Suprapubic skin (tissue), 4 donors: ENCODE data around the gene HEMGN. TPM values are rescaled to one million over a fixed set of nuclear protein-coding genes. Genes with fewer than 3 reads are reported as not detected.

Experiments
- DNase-seq, 2 donors: peaks; one replicate each; pipeline ENCODE4 v3.0.0-alpha.2; 2019; ENCODE audit warnings: low spot score in 2 of 2
- H3K27ac ChIP-seq: fragments of 200-600 bp; sonication (generic); one replicate; pipeline ENCODE4 v1.5.1; 2019
- H3K27me3 ChIP-seq: fragments of 200-600 bp; sonication (generic); one replicate; pipeline ENCODE4 v1.5.1; 2019
- H3K36me3 ChIP-seq: fragments of 200-600 bp; sonication (generic); one replicate; pipeline ENCODE4 v1.5.1; 2019
- H3K4me1 ChIP-seq: fragments of 200-600 bp; sonication (generic); one replicate; pipeline ENCODE4 v1.5.1; 2019
- H3K4me3 ChIP-seq: fragments of 200-600 bp; sonication (generic); one replicate; pipeline ENCODE4 v1.5.1; 2019; ENCODE audit warnings: mild to moderate bottlenecking
- H3K9me3 ChIP-seq: fragments of 200-600 bp; sonication (generic); one replicate; pipeline ENCODE4 v1.5.1; 2019
- EP300 ChIP-seq: sonication (generic); formaldehyde crosslinking; IDR thresholded peaks from one replicate; pipeline ENCODE4 v1.6.1; 2017; ENCODE audit warnings: antibody characterized with exemption
- POLR2A ChIP-seq, 2 donors: fragments of 450-650 bp; IDR thresholded peaks; one replicate each; pipeline ENCODE4 v1.6.1; 2017; ENCODE audit warnings: antibody characterized with exemption in 2 of 2, mild to moderate bottlenecking in 2 of 2, moderate library complexity in 2 of 2
- POLR2AphosphoS5 ChIP-seq, 3 donors: sonication (generic); formaldehyde crosslinking; IDR thresholded peaks; one replicate each; pipeline ENCODE4 v1.6.1; 2017; ENCODE audit warnings: antibody characterized with exemption in 3 of 3
- WGBS: methylation state at CpG from one replicate; pipeline ENCODE4 v1.1.5; 2018; 5-methylcytosine and 5-hydroxymethylcytosine counted together
- total RNA-seq, 4 donors: library from RNA; depleted of rRNA; stranded (reverse); fragments of >200 nt; gene quantifications; one replicate each; pipeline ENCODE4 v1.1.0, GENCODE V29; 2016
- TF ChIP-seq, protein P1 (sequence below), 2 donors: fragments of 200-600 bp in 1 of 2; fragments of 450-650 bp in 1 of 2; sonication (generic) in 1 of 2; IDR thresholded peaks; one replicate each; pipeline ENCODE4 v1.5.1; 2016 to 2019; ENCODE audit warnings: antibody characterized with exemption in 2 of 2, mild to moderate bottlenecking in 1 of 2, moderate library complexity in 1 of 2

Gene HEMGN, protein sequence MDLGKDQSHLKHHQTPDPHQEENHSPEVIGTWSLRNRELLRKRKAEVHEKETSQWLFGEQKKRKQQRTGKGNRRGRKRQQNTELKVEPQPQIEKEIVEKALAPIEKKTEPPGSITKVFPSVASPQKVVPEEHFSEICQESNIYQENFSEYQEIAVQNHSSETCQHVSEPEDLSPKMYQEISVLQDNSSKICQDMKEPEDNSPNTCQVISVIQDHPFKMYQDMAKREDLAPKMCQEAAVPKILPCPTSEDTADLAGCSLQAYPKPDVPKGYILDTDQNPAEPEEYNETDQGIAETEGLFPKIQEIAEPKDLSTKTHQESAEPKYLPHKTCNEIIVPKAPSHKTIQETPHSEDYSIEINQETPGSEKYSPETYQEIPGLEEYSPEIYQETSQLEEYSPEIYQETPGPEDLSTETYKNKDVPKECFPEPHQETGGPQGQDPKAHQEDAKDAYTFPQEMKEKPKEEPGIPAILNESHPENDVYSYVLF
- total RNA-seq = not detected

DNA sequence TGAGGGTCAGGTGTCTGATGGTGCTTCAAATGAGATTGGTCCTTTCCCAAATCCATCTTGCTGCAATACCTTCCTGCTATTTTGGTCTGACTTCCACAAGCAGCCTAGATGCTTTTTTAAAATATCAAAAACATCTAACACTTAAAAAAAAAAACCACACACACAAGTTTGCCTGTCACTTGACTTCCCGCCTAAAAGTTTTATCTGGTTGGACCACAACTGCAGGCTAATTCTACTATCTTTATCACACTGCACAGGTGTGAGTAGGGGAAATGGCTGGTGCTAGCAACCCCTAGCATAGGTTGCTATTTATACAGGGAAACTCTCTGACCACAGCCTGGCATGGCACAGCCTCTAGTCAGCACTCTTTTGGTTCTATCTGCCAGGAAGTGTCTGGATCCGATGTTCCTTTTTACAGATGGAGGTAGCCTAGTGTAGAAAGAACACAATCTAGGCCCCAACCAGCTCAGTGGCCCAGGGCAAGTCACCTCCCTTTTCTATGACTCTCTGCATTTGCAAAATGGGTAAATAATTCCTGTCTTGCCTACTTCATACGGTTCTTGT, at the start of gene HEMGN:
Gene HEMGN, minus strand, starts transcription at position 92 of the 564 bp plus-strand sequence. Its CDS starts 36 bp downstream, at position 56.
- H3K4me3 ChIP-seq = no peak within 1 kb of the TSS
- WGBS = 78% methylated on average over 3 of the region's 3 CpGs
- no peaks in the 10 kb centered on the region for H3K9me3 ChIP-seq
- H3K36me3 ChIP-seq = no peaks in the 10 kb centered on the region
- TF ChIP-seq EP300 = no peak
- TF ChIP-seq, protein P1, sequence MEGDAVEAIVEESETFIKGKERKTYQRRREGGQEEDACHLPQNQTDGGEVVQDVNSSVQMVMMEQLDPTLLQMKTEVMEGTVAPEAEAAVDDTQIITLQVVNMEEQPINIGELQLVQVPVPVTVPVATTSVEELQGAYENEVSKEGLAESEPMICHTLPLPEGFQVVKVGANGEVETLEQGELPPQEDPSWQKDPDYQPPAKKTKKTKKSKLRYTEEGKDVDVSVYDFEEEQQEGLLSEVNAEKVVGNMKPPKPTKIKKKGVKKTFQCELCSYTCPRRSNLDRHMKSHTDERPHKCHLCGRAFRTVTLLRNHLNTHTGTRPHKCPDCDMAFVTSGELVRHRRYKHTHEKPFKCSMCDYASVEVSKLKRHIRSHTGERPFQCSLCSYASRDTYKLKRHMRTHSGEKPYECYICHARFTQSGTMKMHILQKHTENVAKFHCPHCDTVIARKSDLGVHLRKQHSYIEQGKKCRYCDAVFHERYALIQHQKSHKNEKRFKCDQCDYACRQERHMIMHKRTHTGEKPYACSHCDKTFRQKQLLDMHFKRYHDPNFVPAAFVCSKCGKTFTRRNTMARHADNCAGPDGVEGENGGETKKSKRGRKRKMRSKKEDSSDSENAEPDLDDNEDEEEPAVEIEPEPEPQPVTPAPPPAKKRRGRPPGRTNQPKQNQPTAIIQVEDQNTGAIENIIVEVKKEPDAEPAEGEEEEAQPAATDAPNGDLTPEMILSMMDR (IDR thresholded peaks at IDR 0.05) = no peak
- TF ChIP-seq POLR2AphosphoS5 (IDR thresholded peaks at IDR 0.05) = no peak
- no peak for TF ChIP-seq POLR2A (IDR thresholded peaks at IDR 0.05)
- H3K27me3 ChIP-seq = peaks cover 4% of the 10 kb centered on the region
- DNase-seq = no peak
- H3K4me1 ChIP-seq = no peaks in the 10 kb centered on the region
- no peak within 1 kb of the TSS for H3K27ac ChIP-seq

DNA sequence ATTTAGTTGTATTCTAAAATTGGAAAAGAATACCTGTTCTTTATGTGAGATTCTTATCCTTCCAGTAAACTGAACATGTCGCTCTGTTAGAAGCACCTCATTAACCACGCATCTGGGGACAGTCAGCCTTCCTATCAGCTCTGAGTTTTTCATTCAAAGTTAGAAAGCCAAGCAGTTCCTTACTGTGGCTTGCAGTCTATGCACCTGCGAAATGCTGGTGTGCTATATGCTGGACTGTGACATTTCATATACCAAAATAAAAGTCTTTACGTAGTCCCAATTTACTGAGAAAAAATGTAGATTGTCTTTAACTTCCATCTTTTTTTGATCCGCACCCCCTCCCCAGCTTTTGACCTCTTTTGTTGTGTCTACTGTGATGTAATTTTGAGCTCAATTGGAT, 49.5 kb upstream of the HEMGN start:
- no peaks in the 10 kb centered on the region for H3K9me3 ChIP-seq
- 81% methylated on average over 5 of the region's 5 CpGs for WGBS
- no peak for DNase-seq
- no peak overlapping the region for H3K27ac ChIP-seq
- no peaks in the 10 kb centered on the region for H3K27me3 ChIP-seq
- TF ChIP-seq POLR2A (IDR thresholded peaks at IDR 0.05) = no peak
- no peak for TF ChIP-seq POLR2AphosphoS5 (IDR thresholded peaks at IDR 0.05)
- TF ChIP-seq, protein P1 (IDR thresholded peaks at IDR 0.05) = no peak
- no peak for TF ChIP-seq EP300
- no peaks in the 10 kb centered on the region for H3K36me3 ChIP-seq
- peaks cover 67% of the 10 kb centered on the region for H3K4me1 ChIP-seq
- no peak overlapping the region for H3K4me3 ChIP-seq

DNA sequence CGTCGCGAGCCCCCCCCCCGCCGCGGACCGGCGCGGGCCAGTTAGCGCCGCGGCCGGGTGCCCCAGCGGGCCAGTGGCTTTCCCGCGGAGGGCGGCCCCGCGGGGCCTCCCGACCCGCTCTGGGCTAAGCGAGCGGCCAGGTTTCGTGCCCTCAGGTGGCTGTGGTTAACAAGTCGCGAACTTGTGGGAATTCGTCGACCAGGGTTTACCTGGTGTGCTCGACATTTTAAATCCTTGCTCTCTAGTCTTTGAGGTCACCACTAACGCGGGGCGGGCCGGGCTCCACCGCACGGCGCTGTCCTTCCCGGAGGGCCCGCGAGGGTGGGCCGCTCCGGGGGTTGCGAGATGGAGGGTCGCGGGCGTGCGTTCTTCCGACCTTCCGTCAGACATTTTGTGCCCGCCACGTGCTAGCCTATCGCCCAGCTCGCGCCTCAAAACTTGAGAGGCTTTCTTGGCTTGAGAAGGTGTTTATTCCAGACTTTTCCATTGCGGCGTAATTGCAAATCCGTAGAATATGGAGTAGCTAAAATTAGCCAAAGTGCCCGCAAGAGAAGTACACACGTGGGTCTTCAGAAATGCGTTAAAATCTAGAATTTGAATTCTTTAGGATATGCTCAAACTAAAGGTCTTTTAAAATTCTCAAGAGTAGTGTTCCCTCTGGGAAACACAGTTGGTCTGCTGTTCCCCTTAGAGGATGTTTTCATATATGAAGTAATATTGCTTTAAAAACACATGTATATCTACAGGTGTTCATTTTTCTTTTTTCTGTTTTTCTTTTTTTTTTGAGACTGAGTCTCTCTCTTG, 47.3 kb upstream of the HEMGN start:
- TF ChIP-seq POLR2AphosphoS5 (IDR thresholded peaks at IDR 0.05) (no peak), POLR2A (IDR thresholded peaks at IDR 0.05) (no peak), EP300 (no peak)
- TF ChIP-seq, protein P1 (IDR thresholded peaks at IDR 0.05) = no peak
- WGBS = 21% methylated on average over 19 of the region's 59 CpGs
- no peaks in the 10 kb centered on the region for H3K36me3 ChIP-seq
- H3K4me1 ChIP-seq = peaks cover 78% of the 10 kb centered on the region
- H3K4me3 ChIP-seq = peak overlapping the region; percentile 93
- H3K27me3 ChIP-seq = no peaks in the 10 kb centered on the region
- no peaks in the 10 kb centered on the region for H3K9me3 ChIP-seq
- H3K27ac ChIP-seq = peak overlapping the region; percentile 99
- peak in 1 of 2 donors; percentile 68 for DNase-seq

DNA sequence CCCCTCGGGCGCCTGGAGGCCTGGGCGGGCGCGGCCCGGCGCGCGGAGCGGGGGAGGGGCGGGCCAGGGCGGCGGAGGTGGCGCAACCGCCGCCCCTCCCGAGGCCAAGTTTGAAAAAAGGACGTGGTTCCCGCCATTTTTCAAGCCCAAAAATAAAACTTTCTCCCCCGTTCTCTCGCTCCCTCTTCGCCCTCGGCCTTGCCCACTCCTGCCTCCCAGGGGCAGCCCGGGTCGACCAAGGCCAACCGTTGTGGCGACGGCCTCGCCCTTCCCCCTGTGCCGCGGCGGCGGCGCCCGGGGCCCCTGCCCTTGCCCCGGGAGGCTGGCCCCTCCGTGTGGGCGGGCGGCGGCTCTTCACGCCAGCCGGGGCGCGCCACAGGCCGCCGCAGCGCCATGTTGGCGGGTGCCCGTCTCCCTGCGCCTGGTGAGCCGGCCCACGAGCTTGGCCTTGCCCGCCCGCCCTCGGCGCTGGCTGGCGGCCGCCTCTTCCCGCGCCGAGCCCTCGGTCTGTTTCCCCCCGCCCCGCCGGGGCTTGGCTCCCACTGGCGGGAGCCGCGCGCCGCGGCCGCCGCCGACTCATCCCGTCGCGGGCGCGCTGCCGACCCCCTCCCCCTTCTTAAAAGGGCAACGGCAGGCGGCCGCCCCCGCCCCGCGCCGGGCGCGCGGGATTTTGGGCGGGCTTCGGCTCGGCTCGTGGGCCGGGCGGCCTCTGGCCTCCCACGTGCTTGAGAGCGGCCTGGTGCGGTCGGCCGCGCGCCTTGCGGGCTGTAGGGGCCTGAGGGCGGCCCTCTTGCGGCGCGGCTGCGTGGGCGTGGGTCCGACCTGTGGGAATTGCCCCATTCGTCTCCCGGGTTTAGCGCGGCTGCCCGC, 46.5 kb upstream of the HEMGN start:
- no peaks in the 10 kb centered on the region for H3K27me3 ChIP-seq
- TF ChIP-seq POLR2AphosphoS5 (IDR thresholded peaks at IDR 0.05) (no peak), POLR2A (IDR thresholded peaks at IDR 0.05) (peak; percentile 56 to 73), EP300 (no peak)
- TF ChIP-seq, protein P1 (IDR thresholded peaks at IDR 0.05) = no peak
- peaks cover 77% of the 10 kb centered on the region for H3K4me1 ChIP-seq
- H3K36me3 ChIP-seq = no peaks in the 10 kb centered on the region
- 0% methylated on average over 9 of the region's 116 CpGs for WGBS
- peak; percentile 88 to 89 for DNase-seq
- peak overlapping the region; percentile 99 for H3K27ac ChIP-seq
- H3K4me3 ChIP-seq = peak overlapping the region; percentile 93
- no peaks in the 10 kb centered on the region for H3K9me3 ChIP-seq
